Fibroblast of skin of abdomen (primary cell): ENCODE results near the gene C3orf52.

Experiments
- DNase-seq: peaks from one replicate; pipeline ENCODE4 v3.0.0-alpha.2; 2013

Gene C3orf52

DNA sequence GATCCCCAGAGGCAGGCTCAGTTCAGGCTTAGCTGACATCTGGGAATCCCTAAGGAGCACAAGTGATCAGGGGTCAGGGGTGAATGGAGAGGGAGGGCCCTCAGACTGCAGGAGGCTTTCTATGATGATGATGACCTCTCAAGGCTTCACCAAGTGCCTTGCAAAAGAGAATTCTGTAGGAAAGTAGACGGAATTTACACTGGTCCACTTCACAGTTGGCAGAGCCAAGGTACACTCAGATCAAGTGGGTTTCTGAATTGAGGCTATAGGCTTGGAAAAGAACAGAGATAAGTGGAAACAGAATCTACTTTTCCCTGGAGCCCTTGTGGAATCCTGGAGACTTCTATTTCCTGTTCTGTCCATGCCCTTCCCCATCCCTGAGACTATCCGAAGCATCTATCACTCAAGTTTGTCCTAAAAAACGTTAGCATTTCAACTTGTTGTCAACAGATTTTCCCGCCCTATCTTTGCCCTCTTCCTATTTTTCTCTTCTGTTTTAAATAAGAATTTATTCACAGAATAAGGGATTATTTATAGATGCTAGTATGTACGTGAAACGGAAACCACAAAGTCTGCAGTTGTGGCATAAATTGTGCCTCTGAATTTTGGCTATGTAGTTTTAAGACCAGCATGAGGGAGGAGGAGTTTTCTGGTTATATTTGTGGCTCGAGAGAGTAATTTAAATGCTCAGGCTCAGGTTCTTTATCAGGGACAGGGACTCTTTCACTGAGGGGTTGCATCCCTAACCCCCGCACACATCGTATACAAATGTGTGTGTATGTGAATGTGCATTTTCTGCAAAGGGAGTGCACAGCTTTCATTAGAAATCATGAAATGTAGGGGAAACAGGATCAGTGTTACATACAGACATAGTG, 34.0 kb downstream of the C3orf52 start:
- no peak for DNase-seq

DNA sequence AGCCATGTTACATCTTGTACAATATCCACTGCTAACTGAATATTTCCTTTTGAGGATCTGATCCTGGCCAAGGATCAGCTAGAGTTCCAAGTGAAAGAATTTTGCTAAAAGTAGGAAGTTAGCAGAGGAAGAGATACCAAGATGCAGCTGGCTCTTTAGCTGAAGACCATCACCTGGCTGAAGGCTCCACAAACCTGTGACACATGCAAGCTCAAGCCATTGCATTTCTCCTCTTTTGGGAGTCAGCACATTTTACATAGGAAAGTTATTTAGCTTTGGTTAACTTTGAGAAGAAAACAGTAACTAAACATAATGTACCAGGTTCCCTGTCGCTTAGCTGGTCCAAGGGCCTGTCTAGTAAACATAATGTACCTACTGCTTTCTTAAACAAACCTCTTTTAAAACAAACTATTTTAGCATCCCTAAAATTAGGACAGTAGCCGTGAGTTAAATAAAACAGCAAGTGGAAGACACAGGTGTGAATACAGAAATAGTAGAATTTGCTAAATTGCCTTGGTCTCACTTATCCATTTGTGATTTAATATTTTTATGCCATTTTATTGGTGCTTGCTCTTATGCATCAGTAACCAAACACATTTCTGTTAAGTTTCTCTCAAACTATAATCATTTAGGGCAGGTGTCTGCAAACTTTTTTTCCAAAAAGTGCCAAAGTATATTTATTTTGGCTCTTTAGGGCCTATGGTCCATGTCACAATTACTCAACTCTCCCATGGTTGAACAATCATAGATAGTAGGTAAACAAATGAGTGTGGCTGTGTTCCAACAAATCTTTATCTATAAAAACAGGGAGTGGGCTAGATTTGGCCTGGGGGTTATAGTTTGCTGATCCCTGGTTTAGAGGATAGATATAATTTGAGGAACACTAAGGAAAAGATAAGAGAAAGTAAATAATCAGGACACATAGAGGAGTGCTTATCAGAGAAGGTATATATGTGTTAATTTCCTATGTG, 35.7 kb downstream of the C3orf52 start:
- DNase-seq = no peak

DNA sequence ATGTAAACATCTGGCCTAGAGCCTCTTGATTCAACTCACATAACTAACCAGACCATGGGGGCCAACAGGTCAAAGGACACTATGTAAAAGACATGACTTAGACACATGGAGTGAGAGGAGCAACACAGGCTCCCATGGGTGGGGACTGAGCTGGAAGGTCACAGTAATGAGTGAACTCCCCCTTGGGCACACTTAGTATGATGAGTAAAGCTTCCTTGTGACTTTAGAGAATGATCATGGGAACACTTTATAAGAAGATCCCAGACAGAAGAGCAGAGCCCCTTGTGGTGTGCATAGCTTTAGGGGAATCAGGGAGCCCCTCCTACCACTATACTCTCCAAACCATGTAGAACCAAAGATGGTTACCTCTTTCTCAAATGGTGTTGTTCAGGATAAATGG, 36.7 kb downstream of the C3orf52 start:
- no peak for DNase-seq

DNA sequence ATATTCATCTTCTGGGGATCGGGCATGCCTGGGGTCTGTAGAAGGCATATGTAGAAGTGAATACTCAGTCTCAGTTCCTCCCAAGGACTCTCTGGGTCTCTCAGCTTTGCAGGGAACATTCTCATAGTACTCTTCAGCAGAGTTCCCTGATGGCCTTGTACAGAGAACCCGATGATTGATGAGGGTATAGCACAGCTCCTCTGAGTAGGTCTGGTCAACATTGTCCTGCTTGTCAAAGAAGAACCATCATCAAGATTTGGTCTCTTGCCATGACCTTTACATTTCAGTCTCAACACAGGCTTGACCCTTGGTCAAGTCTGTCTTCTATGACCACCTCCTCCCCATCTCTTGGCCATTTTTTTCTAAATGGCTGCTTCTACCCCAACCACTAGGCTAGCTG, 37.4 kb downstream of the C3orf52 start:
- no peak for DNase-seq

DNA sequence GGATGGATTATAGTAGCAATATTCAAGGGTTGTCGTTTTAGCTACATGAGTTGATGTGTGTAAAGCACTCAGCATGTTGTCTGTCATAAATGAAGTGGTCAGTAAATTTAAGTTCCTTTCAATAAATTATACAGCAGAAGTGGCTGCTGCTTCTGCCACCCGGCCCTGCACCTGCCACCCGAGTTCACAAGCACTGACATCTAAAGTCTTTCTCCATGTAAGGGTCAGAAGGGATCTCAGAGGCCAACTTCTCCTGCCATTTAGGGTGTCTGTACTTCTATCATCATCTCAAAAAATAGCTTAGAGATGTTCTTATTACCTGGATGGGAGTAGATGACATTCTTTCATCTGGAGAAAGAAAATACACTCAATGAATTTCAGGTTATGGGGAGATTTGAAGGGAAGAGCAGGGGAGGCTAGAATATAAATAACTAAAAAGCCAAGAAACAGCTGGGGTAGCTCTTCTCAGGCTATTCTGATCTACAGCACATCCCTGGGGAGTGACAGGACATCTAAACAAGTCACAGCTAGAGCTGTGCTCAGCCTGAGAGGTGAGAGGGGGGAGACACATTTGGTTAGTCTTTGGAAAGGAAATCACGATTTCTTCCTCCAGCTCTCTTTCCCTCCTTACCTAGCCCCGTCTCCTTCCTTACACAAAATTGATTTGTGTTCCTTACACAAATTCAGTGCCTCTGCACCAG, 38.9 kb downstream of the C3orf52 start:
- DNase-seq = no peak

DNA sequence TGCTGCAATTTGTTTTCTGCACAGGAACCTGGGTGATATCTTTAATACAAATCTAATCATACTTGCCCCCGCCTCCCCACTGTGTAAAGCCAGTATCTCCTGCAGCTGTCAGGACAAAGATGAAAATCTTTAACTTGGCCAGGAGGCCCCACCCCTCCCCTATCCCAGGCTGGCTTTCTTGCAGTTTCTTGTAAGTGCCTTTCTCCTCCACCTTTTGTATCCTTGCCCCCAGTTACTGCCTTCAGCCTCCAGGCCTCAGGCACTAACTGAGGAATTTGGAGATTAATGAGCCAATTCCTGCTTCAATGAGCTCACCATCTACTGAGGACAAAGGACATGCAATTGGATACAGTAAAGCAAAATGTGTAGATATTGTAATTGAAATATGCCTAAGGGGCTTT, 40.3 kb downstream of the C3orf52 start:
- peak; percentile 26 for DNase-seq

DNA sequence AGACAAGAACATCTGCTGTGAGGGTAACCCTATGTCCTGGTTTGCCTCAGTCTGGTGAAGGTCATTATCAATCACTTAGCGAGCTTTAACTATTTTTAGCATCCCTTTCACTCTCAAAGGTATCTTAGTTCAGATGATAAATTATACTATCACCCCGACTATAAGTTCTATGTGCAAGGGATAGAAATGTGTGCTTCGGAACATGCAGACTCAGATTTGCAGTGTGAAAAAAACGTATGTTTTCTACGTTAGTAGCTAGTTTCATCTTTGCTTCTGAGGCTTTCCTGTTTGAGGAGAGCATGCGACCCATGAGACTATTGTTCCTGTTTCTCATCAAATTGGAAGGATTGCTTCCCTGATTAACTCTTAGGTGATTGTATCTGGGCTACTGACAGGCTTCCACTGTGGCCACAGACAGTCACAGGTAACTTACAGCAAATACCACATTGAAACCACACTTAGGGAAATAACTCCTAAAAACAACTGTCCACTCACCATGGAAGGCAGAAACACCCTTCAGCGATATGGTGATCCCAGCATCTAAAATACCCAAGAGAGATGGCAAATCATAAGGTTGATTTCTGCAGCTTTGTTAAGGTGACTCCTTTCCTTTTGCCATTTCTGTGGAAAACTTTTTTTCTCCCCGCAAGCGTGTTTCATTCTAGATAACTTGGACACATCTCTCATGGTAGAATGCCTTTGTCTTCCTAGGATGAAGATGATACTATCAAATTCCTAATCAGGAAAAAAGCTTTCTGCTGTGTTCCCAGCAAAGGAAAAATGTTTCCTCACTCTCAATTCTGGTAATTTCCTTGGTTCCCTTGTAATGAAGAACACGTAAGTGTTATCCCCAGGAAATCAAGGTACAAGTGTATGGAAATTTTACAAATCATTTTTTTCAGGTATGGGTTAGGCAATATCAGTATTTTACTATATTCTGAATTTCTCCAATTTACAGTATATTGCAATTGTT, 41.6 kb downstream of the C3orf52 start:
- DNase-seq = no peak

DNA sequence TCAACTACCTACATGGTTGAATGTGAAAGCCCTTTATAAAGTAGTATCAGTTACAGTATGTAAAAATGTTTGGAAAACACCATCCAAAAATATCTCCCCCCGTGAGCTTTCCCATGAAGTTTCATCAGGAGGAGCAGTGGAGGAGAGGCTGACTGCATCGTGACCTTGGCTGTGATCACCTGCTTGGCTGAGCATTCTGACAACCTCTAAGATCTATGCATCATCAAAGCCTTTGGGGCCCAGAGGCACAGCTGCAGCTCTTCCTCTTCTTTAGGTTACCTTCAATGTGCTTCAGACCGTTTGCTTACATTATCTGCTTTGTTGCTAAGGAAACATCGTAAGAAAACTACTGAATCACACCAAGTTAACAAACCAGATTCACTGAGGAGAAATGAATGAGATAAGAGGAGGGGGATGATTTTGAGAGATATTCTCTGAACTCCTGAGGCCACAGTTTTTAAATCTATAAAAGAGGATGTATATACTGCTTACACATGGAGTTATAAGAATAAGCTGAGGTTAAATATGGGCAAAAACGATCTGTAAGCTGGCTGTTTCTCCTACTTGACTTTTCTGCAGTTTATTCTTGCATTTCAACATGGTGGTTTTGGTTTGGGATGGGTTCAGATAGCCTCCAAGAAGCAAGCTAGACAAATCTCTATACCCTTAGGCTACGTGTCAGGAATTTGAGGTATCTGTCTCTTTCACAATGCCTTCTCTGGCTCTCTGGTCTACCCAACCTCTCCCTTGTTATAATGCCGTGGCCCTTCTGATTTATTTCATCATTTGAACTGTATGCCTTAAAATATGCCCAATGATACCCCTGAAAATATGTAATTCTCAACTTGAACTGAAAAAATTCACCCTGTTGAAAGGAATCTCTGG, 42.9 kb downstream of the C3orf52 start:
- peak; percentile 13 for DNase-seq

DNA sequence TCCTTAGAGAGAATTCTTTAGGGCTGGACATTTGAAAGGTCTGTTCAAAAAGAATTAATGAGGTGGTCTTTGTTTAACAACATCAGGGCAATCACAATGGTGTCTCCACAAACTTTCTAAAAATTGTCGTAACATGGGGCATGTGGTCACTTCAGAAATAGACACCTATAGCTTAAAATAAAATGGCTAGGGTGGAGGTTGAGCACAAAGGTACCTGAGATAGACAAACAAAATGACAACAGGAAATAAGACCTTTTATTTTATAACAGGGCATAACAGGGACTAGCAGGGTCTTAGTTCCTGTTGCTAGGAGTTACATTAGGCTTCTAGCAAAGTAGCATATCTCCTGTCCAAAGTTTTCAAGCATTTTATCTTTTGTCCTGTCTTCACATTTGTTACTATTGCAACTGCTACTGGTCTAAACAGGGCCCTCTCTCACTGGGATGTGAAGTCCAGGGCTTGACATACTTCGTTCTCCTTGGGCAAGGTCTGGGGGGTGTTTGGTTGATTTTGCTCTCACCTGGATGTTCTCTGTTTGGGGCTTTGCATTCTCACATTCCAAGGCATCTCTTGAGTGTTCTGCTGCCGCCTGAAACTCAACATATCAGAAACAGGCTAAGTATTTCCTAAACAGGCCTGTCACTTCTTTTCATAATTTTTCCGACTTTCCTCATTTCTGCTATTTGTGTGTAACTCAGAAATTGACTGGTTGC, 43.9 kb downstream of the C3orf52 start:
- DNase-seq = no peak

DNA sequence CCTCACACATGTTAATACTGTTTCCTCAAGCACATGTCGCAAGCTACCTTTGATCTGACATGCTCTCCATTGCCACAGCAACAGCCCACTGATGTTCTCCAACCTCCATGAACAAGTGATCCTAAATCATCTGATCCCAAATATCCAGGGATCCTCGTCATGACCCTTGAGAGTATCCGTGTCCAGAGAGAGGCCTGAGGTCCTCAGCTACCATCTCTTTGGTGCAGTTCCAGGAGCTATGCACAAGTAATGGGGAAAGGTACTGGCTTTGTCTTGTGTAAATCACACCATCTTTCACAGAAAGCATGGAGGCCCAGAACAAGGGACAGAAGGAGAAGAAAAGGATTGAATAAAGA, 44.4 kb downstream of the C3orf52 start:
- DNase-seq = no peak

DNA sequence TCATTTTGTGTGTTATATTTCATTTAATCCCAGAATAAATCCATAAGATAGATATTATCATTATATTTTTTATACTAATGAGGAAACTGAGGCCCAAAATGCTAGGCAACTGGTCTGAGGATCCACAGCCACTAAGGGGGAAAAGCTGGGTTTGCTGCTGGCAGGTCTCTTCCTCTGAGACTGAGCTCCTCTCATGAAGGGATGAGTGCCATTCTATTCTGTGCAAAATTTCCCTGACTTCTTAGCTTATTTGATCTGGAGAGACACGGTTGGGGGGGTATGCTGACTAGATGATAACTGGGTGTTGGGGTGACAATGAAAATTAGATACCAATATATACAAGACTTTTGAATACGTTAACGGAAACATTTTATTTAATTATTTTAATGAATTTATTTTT, 44.9 kb downstream of the C3orf52 start:
- no peak for DNase-seq

DNA sequence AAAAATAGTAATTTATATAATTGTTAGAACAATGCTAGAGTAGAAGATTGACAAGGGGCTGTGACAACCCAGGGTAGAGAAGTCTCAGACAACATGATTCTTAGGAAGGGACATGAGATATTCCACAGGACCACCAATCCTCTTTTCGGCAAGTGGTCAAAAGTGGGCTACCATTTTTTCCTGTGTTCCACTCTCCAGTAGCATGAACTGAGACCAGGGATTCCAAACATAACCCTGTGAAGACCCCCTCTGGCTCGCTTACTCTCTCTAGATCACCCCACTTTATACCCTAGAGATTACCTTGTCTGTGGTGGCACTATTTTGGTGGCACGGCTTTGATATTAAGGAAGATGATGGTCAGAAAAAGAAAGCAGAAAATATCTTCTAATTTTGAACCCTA, 45.9 kb downstream of the C3orf52 start:
- DNase-seq = no peak

DNA sequence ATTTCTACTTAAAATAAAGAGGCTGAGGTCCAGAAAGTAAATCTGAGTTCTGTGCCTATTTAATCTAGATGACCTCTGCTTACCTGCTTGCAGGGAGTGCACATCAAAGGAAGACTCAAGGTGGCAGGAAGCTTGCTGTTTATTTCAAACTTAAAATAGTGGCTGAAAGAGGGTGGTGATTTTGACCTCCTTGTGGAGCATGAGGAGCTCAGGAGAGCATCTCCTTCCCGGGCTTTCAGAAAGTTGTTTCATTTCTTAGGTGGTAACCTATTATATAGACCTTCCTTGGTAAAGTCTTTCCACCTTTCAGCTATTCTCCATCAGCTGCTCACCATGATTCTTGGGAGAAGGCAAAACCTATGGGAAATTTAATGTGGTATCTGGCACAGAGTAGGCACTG, 46.4 kb downstream of the C3orf52 start:
- no peak for DNase-seq

DNA sequence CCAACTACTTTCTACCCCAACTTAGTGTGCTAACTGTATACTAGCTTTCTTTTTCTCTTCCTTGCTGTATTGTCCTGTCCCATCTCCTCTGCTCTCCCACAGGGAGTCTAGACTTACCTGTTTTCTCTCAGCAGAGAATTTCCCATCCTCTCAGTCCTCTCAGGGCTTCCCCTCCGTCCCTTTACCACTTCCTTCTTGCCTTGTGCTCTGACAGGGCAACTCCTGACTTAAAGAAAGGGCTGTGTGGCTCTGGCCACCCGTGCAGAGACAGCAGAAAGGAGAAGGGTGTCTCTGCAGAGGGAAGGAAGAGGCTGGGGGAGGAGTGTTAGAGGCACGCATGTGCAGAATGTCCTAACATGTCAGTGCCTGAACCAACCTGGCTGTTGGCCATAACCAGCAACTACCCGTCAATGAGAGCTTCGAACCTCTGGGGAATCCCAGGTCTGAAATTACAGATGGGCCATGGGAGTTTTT, 46.8 kb downstream of the C3orf52 start, which contains the start of gene GCSAM:
Gene GCSAM (minus strand): TSS at position 274 of the 474 bp plus-strand sequence. CDS start 128 bp downstream, at position 146.
- DNase-seq = no peak

DNA sequence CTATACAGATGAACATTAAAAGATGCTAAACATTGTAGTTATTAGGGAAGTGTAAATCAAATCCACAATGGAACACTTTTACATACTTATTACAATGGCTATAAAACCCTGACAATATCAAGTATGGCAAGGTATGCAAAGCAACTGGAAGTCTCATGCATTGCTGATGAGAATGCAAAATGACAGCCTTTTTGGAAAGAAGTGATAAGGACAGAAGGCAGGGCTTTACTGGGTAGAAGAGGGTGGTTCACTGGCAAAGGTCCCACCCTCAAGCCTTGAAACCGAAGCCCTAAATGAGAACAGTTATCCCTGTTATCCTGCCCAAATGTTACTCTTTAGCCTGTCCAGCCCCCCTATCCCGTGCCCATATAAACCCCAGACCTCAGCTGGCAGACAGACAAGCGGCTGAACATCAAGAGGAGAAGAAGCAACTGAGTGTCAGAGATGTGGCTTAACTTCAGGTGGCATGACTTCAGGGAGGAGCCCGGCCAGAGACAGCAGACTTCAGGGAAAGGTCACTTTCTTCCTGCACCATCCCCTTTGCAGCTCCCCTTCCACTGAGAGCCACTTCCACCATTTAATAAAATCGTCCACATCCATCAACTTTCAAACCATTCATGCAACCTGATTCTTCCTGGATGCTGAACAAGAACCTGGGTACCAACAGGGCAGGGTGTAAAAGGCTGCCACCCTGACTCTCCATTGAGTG, 47.6 kb downstream of the C3orf52 start:
- DNase-seq = no peak

DNA sequence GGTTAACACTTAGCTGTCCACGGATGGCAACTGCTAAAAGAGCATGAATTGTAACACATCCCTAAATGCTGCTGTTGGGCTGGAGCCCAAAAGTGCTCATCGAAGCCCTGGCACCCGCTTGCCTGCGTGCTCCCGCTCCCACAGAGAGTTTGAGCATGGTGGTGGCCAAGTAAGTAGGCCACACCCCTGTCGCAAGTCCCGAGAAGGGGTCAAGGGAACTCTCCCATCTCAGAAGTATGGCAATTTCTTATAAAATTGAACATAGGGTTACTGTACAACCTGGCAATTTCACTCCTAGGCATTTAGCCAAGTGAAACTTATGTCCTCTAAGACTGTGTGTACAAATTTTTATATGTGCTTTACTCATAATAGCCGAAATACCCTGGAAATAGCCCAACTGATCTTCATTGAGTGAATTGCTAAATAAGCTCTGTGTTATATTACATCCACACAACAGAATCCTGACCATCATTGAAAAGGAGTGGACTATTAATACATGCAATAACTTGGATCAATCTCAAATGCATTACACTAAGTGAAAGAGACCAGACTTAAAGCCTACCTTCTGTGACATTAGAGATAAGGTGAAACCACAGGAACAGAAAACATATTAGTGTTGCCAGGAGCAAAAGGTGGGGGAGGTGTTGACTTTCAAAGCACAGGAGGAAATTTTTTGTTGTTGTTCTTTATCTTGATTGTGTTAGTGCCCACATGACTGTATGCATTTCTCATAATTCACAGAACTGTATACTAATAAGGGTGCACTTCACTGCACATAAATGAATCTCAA, 48.3 kb downstream of the C3orf52 start:
- DNase-seq = no peak

DNA sequence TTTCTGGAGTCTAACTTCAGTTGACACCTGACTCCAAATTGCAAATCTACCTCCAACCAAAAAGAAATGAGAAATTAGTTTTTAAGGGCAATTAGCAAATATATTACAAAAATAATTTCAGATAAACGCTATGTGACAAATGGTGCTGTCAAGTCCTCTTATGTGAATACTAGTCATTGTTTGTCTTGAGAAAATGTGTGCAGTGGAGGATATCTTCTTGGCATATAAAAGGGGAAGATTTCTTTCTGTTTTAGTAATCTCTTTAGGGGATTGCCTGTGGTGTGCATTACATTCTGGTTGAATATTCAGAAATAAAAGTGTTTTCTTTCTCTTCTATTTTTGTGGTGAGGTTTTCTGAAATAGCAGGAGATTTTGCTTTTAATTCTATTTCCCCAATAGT, 49.9 kb downstream of the C3orf52 start:
- no peak for DNase-seq
